Measurements from ENCODE around the gene KIR3DL1.
"Not testable (repeated sequence)": the region's sequence is repeated elsewhere in the genome, so short reads cannot be mapped to it uniquely, and the experiment has no call there.

KIR3DL1 gene

GRCh38 chr19:54805665-54806515 lies 10.4 kb upstream of the KIR3DL1 start:
- no peak overlapping the region for H3K4me3 ChIP-seq (ENCODE audit: low read depth, low read length)
- TF ChIP-seq CTCF (IDR thresholded peaks at IDR 0.05; ENCODE audit: low read depth, low read length, missing control alignments): no peak
- no peak for DNase-seq (ENCODE audit: low read depth)
- in situ Hi-C loops (cut with HindIII; ENCODE audit: low sequenced_read_pairs): no loop called here

GRCh38 chr19:54806516-54806838 lies 9.8 kb upstream of the KIR3DL1 start:
- in situ Hi-C loops (cut with HindIII; ENCODE audit: low sequenced_read_pairs): no loop called here
- DNase-seq (ENCODE audit: low read depth): no peak
- no peak for TF ChIP-seq CTCF (IDR thresholded peaks at IDR 0.05; ENCODE audit: low read depth, low read length, missing control alignments)
- no peak overlapping the region for H3K4me3 ChIP-seq (ENCODE audit: low read depth, low read length)

DNA sequence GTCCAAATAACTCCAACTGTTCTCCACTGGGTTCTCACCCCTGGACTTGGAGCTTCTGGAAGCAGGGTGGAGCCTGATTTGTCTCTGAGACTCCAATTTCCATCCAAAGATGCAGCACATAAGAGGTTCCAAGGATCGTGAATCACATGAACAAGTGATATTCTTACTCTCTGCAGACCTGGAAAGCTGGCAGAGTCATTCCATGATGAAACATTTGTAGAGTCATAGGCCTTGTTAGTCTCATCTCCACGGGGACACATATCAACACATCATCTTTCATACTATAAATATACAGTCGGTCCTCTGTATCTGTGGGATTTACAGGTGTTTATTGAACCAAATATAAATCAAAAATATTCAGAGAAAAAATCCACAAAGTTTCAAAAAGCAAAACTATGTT lies 1.7 kb upstream of the KIR3DL1 start:
- DNase-seq (ENCODE audit: low read depth); H3K4me3 ChIP-seq (ENCODE audit: low read depth, low read length); in situ Hi-C loops (cut with HindIII; ENCODE audit: low sequenced_read_pairs): not testable (repeated sequence)

GRCh38 chr19:54817670-54818536 lies 1.6 kb downstream of the KIR3DL1 start:
- DNase-seq (ENCODE audit: low read depth): no peak
- in situ Hi-C loops (cut with HindIII; ENCODE audit: low sequenced_read_pairs): no loop called here
- H3K4me3 ChIP-seq (ENCODE audit: low read depth, low read length): no peak overlapping the region
- TF ChIP-seq CTCF (IDR thresholded peaks at IDR 0.05; ENCODE audit: low read depth, low read length, missing control alignments): no peak

- H3K4me3 ChIP-seq (ENCODE audit: low read depth, low read length); in situ Hi-C loops (cut with HindIII; ENCODE audit: low sequenced_read_pairs); DNase-seq (ENCODE audit: low read depth): not testable (repeated sequence)
Observed at GRCh38 chr19:54824416-54824815, 8.1 kb downstream of the KIR3DL1 start.

- in situ Hi-C loops (cut with HindIII; ENCODE audit: low sequenced_read_pairs); H3K4me3 ChIP-seq (ENCODE audit: low read depth, low read length); DNase-seq (ENCODE audit: low read depth): not testable (repeated sequence)
Observed at GRCh38 chr19:54825326-54825725, 9.1 kb downstream of the KIR3DL1 start.

DNA sequence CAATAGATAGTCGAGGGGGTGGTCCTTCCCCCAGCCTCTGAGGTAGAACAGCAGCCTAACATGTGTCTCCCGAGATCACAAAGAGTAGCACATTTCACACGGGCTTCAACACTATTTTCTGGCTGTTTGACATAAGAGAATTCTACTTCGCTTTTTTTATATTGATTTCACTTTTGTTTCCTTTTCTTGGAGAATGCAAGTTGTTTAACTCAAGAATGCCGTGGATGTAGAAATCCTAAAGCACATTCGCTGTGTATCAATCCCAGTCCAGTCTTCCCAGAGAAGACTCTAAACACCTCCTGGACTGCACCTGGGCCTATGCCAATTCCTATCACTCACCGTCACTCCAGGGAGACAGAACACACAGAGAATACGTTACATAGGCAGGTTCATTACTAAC lies 11.8 kb downstream of the KIR3DL1 start:
- DNase-seq (ENCODE audit: low read depth); in situ Hi-C loops (cut with HindIII; ENCODE audit: low sequenced_read_pairs); H3K4me3 ChIP-seq (ENCODE audit: low read depth, low read length): not testable (repeated sequence)

DNA sequence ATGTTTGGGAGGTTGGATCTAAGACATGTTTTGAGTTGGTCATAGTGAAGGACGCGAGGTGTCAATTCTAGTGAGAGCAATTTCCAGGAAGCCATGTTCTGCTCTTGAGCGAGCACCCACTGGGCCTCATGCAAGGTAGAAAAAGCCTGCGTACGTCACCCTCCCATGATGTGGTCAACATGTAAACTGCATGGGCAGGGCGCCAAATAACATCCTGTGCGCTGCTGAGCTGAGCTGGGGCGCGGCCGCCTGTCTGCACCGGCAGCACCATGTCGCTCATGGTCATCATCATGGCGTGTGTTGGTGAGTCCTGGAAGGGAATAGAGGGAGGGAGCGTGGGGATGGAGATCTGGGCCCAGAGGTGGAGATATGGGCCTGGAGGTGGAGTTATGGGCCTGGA lies 16.2 kb downstream of the KIR3DL1 start, which contains the start of gene KIR2DS4:
Gene KIR2DS4, plus strand, starts transcription at position 181 of the 400 bp plus-strand sequence.
- in situ Hi-C loops (cut with HindIII; ENCODE audit: low sequenced_read_pairs); H3K4me3 ChIP-seq (ENCODE audit: low read depth, low read length); DNase-seq (ENCODE audit: low read depth): not testable (repeated sequence)

GRCh38 chr19:54835126-54835525 lies 18.9 kb downstream of the KIR3DL1 start:
- DNase-seq (ENCODE audit: low read depth); in situ Hi-C loops (cut with HindIII; ENCODE audit: low sequenced_read_pairs); H3K4me3 ChIP-seq (ENCODE audit: low read depth, low read length): not testable (repeated sequence)

DNA sequence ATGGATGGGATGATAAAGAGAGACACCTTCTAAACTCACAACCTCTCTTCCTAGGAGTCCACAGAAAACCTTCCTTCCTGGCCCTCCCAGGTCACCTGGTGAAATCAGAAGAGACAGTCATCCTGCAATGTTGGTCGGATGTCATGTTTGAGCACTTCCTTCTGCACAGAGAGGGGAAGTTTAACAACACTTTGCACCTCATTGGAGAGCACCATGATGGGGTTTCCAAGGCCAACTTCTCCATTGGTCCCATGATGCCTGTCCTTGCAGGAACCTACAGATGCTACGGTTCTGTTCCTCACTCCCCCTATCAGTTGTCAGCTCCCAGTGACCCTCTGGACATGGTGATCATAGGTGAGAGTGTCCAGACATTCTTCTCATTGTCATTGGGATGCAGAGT lies 21.3 kb downstream of the KIR3DL1 start:
- H3K4me3 ChIP-seq (ENCODE audit: low read depth, low read length); DNase-seq (ENCODE audit: low read depth); in situ Hi-C loops (cut with HindIII; ENCODE audit: low sequenced_read_pairs): not testable (repeated sequence)

- DNase-seq (ENCODE audit: low read depth); H3K4me3 ChIP-seq (ENCODE audit: low read depth, low read length); in situ Hi-C loops (cut with HindIII; ENCODE audit: low sequenced_read_pairs): not testable (repeated sequence)
Observed at GRCh38 chr19:54843171-54843570, 26.9 kb downstream of the KIR3DL1 start.

DNA sequence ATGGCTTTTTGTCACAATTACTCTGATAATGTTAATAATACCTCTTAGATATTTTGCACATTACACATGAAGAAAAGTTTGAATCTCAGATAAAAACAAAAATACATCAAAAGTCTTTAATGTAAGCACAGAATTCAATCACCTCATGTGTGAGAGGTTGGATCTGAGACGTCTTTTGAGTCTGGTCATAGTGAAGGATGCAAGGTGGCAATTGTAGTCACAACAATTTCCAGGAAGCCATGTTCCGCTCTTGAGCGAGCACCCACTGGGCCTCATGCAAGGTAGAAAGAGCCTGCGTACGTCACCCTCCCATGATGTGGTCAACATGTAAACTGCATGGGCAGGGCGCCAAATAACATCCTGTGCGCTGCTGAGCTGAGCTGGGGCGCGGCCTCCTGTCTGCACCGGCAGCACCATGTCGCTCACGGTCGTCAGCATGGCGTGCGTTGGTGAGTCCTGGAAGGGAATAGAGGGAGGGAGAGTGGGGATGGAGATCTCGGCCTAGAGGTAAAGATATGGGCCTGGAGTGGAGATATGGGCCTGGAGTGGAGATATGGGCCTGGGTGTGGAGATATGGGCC lies 33.9 kb downstream of the KIR3DL1 start, which contains the start of gene KIR3DL2:
Gene KIR3DL2, plus strand, starts transcription at position 383 of the 580 bp plus-strand sequence. Its CDS starts 33 bp downstream, at position 416.
- DNase-seq (ENCODE audit: low read depth); in situ Hi-C loops (cut with HindIII; ENCODE audit: low sequenced_read_pairs): not testable (repeated sequence)

More for the DNA sequence above, 33.9 kb downstream of the KIR3DL1 start, which contains the start of gene KIR3DL2:
- not testable (repeated sequence) for H3K4me3 ChIP-seq (ENCODE audit: low read depth, low read length)

Data from astrocyte of the cerebellum (primary cell).